ENCODE measurements around the gene RAB17.

Gene RAB17

DNA sequence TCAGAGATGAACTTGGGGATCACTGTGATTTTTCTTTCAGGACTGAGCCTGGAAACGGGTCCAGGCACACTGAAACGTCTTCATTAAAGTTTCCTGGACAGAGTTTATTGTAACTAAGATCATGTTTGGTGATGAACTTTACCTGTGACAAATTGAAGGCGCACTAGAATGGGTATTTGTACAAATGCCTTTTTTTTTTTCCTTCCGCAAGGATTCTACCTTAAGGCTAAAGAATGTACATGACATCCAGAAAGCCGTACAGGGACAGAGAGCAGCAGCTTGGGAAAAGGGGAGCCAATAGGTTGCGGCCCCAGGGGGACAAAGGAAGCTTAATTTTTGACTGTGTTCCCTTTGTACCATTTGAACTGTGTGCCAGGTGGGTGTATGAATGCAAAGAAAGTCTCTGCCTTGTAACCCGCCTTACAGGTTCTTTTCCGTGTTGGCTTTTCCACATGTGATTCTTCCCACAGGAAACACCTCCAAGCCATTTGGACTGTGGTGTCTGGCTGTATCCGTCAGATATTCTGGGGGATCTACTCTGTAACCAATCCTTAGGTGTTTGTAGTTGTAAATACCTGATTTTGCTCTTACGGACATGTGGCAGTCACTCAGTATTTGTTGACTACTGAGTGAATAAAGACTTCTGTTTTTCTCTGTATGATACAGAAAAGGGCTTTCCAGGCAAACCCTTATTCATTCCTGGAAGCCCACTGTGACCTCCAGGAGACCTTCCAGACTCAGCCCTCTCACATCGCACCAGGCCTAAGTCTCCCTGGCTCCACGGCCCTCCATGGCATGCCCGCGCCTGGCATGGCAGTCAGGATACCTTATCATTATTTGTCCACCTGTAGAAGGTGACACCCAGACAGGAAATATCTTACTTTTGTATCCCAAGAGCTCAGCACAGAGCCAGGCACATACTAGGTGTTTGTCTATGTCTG is 38.0 kb upstream of the RAB17 start:
- Mint-ChIP-seq H3K36me3 (ENCODE audit: low read depth) (no peaks in the 10 kb centered on the region), H3K27ac (no peak overlapping the region), H3K9me3 (no peaks in the 10 kb centered on the region), H3K4me1 (ENCODE audit: low read depth) (peaks cover 30% of the 10 kb centered on the region), H3K27me3 (peaks cover 38% of the 10 kb centered on the region), H3K4me3 (peak overlapping the region; percentile 82)

DNA sequence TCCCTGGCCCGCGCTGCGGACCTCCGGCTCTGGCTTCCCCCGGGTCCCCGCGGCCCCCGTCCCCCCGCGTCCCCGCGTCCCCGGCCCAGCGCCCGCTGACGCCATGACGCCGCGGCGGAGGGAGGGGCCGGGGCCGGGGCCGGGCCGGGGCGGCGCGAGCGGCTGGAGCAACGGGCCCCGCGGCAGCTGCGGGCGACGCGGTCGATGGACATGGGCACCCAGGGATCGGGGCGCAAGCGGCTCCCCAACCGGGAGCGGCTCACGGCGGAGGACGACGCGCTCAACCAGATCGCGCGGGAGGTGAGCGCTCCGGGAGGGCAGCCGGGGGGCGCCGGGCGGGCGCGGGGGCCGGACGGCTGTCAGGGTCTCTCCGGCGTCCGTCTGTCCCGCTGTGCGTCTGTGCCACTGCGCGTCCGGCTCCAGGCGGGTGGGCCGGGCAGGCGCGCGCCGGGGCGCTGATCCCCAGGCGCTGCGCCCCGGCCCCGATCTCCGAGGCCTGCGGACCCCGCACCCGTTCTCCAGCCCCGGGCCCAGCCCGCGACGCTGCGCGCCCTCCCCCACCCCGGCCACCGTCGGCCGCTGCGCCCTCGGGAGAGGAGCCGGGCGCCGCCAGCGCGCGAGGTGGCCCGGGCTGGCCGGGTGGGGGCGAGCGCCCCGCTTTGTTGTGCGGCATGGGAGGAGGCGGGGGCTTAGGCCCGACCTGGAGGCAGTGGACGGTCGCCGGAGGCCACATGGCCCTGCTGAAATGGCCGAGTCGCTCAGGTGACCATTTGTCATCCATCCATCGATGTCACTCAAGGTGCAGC is 37.1 kb upstream of the RAB17 start, which contains the start of gene LRRFIP1:
TSS of gene LRRFIP1 (plus strand) at position 147 of the 806 bp plus-strand sequence. CDS start at position 205, 58 bp downstream.
- peaks cover 38% of the 10 kb centered on the region for H3K27me3 Mint-ChIP-seq
- no peaks in the 10 kb centered on the region for H3K36me3 Mint-ChIP-seq (ENCODE audit: low read depth)
- H3K27ac Mint-ChIP-seq: no peak within 1 kb of the TSS
- peaks cover 30% of the 10 kb centered on the region for H3K4me1 Mint-ChIP-seq (ENCODE audit: low read depth)
- peak within 1 kb of the TSS; percentile 82 for H3K4me3 Mint-ChIP-seq
- no peaks in the 10 kb centered on the region for H3K9me3 Mint-ChIP-seq

DNA sequence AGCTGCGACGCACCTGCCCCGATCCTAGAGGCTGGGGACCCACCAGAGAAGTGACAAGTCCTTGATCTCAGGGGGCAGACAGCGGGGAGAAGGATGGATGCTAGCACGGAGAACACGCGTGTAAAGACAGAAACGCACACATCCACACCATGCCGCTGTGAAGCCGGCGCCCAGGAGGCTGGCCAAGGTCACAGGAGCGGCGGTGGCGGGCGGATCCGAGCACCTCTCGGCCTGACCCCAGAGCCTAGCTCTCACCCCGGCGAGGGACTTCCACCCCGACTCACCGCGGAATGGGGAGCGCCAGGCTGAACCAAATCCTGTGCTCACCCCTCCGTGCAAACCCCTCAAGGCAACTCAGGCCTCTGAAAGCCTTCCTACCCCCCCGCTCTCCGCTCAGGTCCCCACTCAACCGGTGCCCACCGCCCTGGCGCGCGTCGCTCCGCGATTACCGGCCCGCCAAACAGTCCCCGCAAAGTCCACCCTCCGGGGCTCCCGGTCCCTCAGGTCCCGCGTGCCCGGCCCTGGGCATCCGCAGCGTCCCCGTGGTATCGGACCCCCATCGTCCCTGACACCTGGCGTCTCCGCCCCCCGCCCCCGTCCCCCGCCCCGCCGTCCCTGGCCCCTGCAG is 36.4 kb upstream of the RAB17 start:
- Mint-ChIP-seq H3K9me3 (no peaks in the 10 kb centered on the region), H3K27ac (no peak overlapping the region), H3K4me1 (ENCODE audit: low read depth) (peaks cover 30% of the 10 kb centered on the region), H3K36me3 (ENCODE audit: low read depth) (no peaks in the 10 kb centered on the region), H3K4me3 (peak overlapping the region; percentile 70), H3K27me3 (peaks cover 38% of the 10 kb centered on the region)

DNA sequence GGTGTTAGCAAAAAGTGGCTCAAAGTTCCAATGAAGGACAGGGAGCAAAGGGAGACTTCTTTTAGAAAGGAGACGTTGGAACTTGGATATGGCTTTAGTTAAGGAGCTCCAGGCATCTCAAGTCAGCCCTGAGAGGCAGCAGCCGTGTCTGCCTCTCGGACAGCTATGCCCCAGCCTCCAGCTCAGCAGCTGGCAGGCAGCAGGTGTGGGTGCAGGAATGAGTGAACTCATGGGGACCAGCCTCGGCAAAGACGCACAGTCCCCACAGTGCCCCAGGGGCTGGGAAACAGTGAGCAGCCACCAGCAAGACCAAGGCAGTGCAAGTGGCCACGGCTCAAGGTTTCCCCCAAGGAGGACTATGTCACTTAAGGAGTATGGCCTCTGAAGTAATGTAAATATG is 35.2 kb upstream of the RAB17 start:
- Mint-ChIP-seq H3K27me3 (peaks cover 38% of the 10 kb centered on the region), H3K27ac (no peak overlapping the region), H3K4me1 (ENCODE audit: low read depth) (peaks cover 21% of the 10 kb centered on the region), H3K9me3 (no peaks in the 10 kb centered on the region), H3K36me3 (ENCODE audit: low read depth) (no peaks in the 10 kb centered on the region), H3K4me3 (peak overlapping the region; percentile 47)

DNA sequence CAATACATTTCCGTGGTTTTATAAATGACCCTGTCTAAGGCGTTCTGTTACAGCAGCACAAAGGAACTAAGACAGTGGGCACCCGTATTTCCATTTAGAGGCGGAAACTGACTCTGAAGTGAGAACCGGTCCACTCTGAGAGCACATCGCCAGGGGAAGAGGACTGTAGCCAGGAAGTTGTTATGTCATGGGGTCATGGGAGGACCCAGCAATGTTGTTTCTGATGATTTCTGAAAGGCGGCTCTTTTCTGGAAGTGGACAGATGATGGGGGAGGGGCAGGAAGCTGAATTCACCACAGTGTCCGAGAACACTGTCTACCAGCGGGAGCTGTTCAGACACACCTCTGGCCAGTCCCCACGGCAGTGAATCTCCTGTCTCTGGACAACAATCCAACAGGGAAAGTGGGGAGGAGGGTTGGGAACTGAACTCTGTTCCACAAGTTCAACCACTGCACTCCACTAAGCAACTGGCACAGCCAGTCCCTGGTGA is 34.7 kb upstream of the RAB17 start:
- peaks cover 37% of the 10 kb centered on the region for H3K27me3 Mint-ChIP-seq
- H3K9me3 Mint-ChIP-seq: no peaks in the 10 kb centered on the region
- H3K27ac Mint-ChIP-seq: no peak overlapping the region
- no peaks in the 10 kb centered on the region for H3K36me3 Mint-ChIP-seq (ENCODE audit: low read depth)
- H3K4me3 Mint-ChIP-seq: no peak overlapping the region
- H3K4me1 Mint-ChIP-seq (ENCODE audit: low read depth): peaks cover 18% of the 10 kb centered on the region

DNA sequence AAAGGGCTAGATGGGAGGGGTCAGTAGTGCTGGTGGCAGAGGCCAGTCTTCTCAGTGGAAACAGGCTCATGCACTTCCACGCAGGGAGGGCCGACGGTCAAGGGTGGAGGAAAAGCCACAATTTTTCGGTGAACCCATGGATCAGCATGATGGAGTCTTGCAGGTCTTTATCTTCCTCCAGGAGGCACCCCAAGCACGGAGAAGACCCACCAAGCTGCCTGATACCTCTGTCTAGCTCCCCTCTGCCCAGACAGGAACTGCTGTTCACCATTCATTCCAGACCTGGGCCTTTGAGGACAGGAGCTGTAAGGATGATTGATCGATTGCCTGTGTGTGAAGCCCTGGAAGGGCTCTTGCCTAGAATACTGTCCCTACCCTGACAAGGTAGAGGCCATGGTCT is 34.0 kb upstream of the RAB17 start:
- Mint-ChIP-seq H3K4me1 (ENCODE audit: low read depth) (peaks cover 11% of the 10 kb centered on the region), H3K9me3 (no peaks in the 10 kb centered on the region), H3K27me3 (peaks cover 30% of the 10 kb centered on the region), H3K36me3 (ENCODE audit: low read depth) (no peaks in the 10 kb centered on the region), H3K4me3 (no peak overlapping the region), H3K27ac (no peak overlapping the region)

DNA sequence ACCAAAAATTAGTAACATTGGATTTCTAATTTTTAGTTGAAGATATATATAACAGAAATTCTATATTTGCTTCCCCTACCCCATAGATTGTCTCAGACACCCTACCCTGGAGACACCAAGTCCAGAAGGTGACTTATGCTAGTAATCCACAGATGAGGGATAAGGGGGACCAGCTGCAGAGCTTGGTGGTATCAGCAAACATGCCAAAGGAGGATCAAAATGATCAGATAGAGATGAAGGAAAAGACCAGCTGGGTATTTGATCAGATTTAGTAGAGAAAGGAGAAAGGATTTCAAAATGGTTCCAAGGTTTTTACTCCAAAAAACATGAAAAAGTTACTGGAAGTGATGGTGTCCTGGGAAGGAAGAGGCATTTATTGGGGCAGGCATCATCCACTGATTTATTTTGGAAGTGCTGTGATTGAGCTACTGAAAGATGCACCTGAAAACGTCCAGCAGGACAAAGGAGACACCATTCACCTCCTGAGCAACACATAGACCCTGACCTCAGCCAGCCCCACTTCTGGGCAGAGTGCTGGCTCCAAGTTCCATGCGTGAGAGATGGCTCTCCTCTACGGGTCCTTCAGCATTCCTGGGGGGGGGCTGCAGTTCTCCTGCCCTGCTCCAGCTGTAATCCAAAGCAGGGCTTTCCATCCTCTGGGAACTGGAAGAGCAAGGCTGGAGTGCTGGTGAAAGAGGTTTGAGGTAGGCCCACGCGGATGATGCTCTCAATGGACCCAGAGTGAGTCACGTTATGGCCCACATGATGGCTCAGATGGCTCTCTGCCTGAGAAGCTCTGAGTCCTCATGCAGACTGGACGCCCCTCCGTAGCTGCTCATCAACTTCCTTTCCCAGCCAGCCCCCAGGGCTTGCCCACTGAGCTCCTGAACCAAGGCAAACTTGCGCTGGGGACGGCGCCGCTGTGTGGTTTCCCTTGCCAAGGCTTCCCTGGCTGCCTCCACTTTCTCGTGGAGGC is 33.2 kb upstream of the RAB17 start:
- Mint-ChIP-seq H3K27me3 (peaks cover 25% of the 10 kb centered on the region), H3K27ac (no peak overlapping the region), H3K9me3 (no peaks in the 10 kb centered on the region), H3K4me1 (ENCODE audit: low read depth) (peaks cover 12% of the 10 kb centered on the region), H3K36me3 (ENCODE audit: low read depth) (no peaks in the 10 kb centered on the region), H3K4me3 (no peak overlapping the region)

DNA sequence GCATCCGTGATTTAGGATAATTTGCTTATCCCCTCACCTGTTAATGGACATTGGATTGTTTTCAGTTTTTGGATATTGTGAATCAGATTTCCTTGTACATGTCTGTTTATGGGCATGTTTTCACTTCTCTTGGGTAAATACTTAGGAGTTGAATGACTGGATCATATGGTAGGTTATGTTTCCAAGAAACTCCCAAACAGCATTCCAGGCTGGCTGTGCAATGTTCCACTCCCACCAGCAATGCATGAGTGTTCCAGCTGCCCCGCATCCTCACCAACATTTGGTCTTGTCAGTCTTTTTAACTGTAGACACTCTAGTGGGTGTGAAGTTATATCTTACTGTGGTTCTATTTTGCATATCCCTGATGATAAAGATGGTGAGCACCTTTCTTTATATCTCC is 27.9 kb upstream of the RAB17 start:
- Mint-ChIP-seq H3K36me3 (ENCODE audit: low read depth) (no peaks in the 10 kb centered on the region), H3K27ac (no peak overlapping the region), H3K4me1 (ENCODE audit: low read depth) (peaks cover 29% of the 10 kb centered on the region), H3K27me3 (no peaks in the 10 kb centered on the region), H3K4me3 (no peak overlapping the region), H3K9me3 (no peaks in the 10 kb centered on the region)

DNA sequence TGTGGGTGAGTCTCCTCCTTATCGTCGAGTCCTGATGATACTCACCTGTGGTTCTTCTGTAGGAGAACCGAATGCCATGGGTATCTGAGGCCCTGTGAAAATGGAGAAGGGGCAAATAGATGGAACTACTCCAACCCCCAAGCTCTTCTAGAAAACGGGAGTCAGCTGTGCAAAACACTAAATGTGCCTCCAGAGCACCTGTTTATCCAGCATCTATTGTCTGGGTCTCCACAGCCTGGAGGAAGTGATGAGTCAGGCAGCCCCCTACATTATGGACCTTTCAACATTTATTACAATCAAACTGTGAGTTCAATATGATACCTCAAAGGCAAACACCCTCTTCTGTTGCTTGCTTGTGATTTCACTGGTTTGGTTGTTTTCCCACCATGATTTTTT is 27.1 kb upstream of the RAB17 start:
- Mint-ChIP-seq H3K27ac (no peak overlapping the region), H3K9me3 (no peaks in the 10 kb centered on the region), H3K27me3 (no peaks in the 10 kb centered on the region), H3K4me1 (ENCODE audit: low read depth) (peaks cover 29% of the 10 kb centered on the region), H3K4me3 (no peak overlapping the region), H3K36me3 (ENCODE audit: low read depth) (no peaks in the 10 kb centered on the region)

DNA sequence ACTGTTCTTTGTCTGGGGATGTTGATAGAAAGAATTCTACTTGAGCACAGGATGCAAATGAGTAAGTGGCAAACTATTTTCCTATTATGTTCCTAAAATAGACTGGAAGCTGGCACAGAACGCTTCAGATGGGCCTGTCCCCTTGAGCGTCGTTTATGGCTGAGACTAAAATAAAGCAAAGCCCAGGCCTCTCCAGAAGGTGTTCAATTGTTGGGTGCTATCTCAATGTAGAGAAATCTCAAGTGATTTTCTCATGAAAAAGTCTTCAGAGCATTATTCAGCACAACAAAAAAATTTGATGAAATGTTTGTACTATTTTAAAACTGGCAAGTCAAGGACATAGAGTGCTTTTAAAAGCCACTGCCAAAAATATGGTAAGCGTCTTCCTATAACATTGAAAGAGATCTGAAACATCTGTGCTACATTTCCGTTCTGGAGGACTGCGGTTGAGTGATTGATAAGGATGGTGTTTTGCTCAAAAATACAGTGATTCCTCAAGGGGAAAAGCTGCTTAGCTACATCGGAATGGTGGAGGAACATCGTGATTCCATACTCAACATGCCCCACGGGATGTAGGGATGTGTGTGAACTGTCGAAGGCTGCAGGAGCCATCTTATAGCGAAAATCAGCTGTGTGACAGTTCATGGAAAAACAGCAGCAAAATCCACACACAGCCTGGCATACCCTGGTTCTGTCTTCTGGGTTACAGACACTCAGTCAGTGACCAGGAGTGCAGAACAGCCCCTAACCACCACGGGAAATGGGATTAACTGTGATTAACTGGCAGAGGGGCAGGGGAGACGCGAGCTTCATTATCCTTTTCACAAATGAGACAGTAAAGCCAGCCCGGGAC is 26.4 kb upstream of the RAB17 start:
- Mint-ChIP-seq H3K36me3 (ENCODE audit: low read depth) (no peaks in the 10 kb centered on the region), H3K27me3 (no peaks in the 10 kb centered on the region), H3K9me3 (no peaks in the 10 kb centered on the region), H3K27ac (no peak overlapping the region), H3K4me1 (ENCODE audit: low read depth) (peaks cover 29% of the 10 kb centered on the region), H3K4me3 (no peak overlapping the region)

DNA sequence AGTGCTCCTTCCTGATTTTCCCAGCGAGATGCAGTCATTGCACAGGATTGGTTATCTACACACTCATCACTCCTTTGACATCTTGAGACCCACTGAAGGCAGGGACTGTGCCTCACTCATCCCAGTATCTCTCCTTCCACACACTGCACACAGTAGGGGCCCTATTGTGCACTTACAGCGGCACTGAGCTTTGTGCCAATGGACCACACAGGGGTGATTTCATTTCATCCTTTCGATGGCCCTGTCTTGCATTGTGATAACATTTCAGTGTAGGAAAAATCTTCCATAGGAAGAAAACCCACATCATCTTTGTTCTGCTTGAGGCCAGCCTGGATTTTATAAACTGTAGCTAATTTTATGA is 25.8 kb upstream of the RAB17 start:
- no peak overlapping the region for H3K4me3 Mint-ChIP-seq
- no peaks in the 10 kb centered on the region for H3K27me3 Mint-ChIP-seq
- no peak overlapping the region for H3K27ac Mint-ChIP-seq
- no peaks in the 10 kb centered on the region for H3K9me3 Mint-ChIP-seq
- H3K36me3 Mint-ChIP-seq (ENCODE audit: low read depth): no peaks in the 10 kb centered on the region
- H3K4me1 Mint-ChIP-seq (ENCODE audit: low read depth): peaks cover 29% of the 10 kb centered on the region

DNA sequence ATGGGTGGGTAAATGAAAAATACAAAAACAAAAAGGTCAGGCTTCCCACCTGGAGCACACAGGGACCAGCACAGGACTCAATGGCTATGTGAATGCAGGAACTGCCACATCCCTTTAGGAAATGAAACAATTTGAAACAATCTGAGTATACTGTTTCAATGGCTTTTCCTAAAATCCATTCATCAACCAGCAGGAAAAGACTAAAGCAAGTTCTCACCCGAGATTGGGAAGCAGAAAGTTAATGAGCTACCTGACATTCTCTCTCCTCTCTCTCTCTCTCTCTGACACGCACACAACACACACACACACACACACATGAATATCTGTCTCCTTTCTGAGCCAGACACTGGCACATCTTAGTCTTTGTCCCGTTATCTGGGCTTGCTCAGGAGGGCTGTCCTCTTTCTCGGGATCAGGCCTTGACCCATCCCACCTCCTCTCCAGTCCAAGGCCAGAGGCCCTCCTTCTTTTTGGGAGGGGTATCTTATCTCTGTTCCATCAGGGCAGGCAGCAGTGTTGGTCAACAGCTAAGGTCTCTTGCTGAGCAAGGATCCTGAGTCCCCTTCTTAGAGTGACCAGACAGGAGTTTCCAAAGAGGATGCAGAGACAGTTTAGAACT is 25.2 kb upstream of the RAB17 start:
- H3K4me3 Mint-ChIP-seq: no peak overlapping the region
- H3K27me3 Mint-ChIP-seq: no peaks in the 10 kb centered on the region
- H3K4me1 Mint-ChIP-seq (ENCODE audit: low read depth): peaks cover 29% of the 10 kb centered on the region
- H3K36me3 Mint-ChIP-seq (ENCODE audit: low read depth): no peaks in the 10 kb centered on the region
- no peaks in the 10 kb centered on the region for H3K9me3 Mint-ChIP-seq
- no peak overlapping the region for H3K27ac Mint-ChIP-seq

DNA sequence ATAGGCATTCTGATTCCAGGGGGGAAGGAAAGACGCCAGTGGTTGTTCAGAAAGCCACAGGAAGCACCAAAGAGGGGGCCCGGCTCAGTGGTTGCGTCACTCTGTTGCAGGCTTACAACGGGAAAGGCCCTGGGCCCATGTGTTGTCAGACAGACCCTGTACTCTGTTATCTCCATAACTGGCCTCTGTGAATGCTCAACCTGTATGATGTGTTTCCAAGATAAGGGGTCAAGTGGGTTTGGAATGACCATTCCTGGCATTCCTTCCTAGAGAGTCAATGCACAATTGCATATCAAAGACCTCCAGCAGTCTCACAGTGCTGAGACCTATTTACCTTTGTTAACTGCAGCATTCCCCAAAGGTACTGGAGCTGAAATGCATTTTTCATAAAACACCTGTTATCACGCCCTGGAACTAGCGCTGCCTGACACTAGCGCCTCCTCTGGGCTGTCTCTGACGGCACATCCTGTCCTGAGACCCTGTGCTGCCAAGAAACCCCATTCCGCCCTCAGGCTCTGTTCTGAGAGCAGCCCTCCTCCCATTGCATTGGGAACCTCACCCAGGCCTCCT is 23.7 kb upstream of the RAB17 start:
- no peak overlapping the region for H3K4me3 Mint-ChIP-seq

More for the DNA sequence above, 23.7 kb upstream of the RAB17 start:
- Mint-ChIP-seq H3K27ac (no peak overlapping the region), H3K27me3 (no peaks in the 10 kb centered on the region), H3K9me3 (no peaks in the 10 kb centered on the region), H3K4me1 (ENCODE audit: low read depth) (peaks cover 29% of the 10 kb centered on the region), H3K36me3 (ENCODE audit: low read depth) (no peaks in the 10 kb centered on the region)
